Fibroblast of skin of left biceps (primary cell): ENCODE data around the gene SLITRK1.

ENCODE experiments used
- DNase-seq, 2 experiments: peaks; one replicate each; pipeline ENCODE4 v3.0.0-alpha.2; 2013; ENCODE audit warnings: low read depth in 2 of 2

Gene SLITRK1

DNA sequence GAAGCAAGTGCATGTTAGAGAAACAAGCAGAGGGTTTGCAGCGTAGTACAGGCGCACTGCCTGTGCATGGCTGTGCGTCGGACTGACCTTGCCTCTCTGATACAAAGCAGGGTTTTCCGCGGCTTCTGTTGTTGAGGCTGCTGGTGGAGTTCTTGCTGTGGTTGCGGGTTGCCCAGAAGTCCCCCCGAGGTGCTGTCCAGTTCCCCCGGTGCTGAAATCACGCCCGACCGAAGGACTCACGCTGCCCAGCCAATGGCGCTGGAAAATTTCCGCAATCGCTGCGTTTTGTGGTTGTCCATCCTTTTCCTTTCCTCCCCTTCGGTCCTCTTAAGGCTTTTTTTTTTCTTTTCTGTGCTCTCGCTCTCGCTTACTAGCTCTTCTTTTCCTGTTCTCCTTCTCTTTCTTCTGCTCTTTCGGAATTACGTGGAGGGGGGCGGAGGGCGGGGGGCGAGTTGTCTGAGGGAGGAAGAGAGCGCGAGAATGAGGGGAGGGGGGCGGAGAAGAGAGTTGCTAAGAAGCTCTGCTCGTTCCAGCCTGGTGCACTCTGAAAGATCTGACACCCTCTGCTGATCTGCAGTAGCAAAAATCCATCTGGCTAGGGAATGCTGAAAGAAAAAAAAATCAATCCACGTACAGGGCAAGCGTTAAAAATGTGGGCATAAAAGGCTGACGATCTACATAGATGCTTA lies at the start of gene SLITRK1:
Gene SLITRK1, minus strand, starts transcription at position 558 of the 689 bp plus-strand sequence. CDS start 967 bp downstream, outside the sequence.
- DNase-seq: peak; percentile 13 to 23

DNA sequence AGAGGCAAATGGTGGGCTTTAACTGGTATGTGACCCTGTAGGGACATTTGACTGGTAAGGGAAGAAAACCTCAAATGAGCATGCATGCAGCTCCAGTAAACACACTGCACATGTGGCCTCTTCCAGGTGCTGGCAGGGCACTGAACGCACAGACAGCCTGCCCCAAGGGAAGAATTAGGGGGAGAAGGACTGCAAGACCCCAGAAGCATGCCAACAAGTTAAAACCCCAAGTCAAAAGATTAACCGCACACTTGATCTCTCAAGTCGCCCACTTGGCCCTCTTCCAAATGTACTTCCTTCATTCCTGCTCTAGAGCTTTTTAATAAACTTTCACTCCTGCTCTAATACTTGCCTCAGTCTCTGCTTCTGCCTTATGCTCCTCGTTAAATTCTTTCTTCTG lies 46.9 kb upstream of the SLITRK1 start:
- DNase-seq: no peak

DNA sequence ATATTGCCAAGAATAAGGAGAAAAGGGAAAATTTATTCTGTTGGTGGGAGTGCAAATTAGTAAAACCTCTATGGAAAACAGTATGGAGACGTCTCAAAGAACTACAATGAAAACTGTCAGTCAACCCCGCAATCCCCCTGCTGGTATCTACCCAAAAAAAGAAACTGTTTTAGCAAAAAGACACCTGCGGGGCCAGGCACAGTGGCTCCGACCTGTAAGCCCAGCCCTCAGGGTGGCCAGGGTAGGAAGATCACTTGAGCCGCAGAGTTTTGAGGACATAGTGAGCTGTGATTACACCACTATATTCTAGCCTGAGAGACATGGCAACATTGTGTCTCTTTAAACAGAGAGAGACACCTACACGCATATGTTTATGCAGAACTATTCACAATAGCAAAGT lies 37.5 kb upstream of the SLITRK1 start:
- DNase-seq: no peak

DNA sequence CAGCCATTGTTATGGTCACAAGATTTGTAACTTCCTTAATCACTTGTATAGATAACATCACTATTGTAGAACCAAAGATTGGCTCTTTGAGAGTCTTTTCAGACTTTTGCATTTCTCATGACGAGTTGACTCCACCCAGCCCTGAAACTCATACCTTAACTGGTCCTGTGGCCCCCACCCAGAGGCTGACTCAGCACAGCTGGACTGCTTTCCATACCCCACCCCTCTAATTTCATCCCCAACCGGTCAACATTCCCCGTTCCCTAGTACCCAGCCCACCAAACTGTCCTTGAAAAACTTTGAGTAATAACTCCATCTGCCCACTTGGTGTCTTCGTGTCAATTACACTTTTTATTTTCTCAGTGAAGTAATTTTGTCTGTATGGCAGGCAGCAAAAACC lies 32.1 kb upstream of the SLITRK1 start:
- no peak for DNase-seq

DNA sequence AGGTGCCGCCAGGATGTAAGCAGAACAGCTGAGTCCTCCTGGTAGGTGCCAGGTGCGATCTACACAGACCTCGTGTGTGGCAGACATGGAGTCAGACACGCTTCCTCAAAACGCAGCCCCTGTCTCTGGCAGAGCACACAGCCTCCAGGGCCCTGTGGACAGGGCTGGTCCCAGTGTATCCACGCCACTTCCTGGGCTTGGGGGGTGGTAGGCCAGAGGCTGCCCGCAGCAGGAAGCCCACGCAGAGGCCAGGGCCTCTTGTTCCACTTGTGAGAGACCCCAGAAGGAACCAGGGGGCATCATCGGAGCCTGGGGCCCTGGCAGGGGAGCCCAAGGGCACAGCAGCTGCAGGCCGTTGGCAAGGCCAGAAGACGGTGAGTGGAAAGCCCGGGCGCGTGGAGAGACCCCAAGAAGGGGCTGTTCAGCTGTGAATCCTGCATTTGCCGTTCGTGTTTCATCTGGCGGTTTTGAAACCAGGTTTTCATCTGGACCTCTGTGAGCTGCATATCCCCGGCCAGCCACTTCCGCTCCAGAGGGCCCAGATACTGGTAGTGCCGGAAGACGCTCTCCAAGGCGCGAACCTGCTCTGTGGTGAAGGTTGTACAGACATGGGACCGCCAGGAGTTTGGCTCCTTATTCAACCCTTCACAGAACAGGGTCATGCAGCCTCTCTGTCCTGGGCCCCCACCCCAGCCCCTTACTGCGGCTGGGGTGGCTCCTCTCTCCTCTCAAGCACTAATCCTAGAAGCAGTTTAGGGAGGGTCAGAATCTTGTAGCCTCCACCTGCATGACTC lies 25.1 kb upstream of the SLITRK1 start:
- DNase-seq: no peak

DNA sequence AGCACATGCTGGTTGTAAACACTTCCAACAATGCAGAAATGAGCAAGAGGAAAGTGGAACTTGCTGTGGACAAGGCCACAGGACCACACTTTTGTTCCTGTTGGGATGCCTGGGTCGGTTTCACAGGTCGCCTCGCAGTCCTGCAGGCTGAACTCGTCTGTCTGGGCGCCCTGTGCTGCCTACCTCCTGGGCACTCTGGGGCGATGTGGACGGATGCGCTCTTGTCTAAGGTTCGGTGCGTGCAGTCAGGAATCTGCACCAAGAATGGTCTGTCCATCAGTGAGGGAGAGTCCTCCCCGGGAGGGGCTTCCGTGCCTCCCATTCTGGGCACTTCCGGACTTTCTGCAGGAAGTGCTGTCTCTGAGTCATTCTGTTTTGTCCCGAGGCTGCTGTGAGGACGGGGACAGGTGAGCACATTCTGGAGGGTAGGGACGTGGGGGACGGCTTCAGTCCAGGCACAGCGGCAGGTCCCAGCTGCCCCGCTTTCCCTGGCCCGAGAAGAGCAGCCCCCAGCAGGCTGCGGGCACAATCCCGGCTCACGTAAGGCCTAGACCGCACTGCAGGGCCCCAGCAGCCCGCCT lies 24.1 kb upstream of the SLITRK1 start:
- DNase-seq: no peak

GRCh38 chr13:83905641-83906040 lies 23.4 kb upstream of the SLITRK1 start:
- no peak for DNase-seq

GRCh38 chr13:83895994-83896580 lies 13.8 kb upstream of the SLITRK1 start:
- no peak for DNase-seq

GRCh38 chr13:83890358-83890757 lies 8.1 kb upstream of the SLITRK1 start:
- DNase-seq: no peak

- no peak for DNase-seq
These were observed 1.9 kb upstream of the SLITRK1 start for GRCh38 chr13:83884141-83884540.

DNA sequence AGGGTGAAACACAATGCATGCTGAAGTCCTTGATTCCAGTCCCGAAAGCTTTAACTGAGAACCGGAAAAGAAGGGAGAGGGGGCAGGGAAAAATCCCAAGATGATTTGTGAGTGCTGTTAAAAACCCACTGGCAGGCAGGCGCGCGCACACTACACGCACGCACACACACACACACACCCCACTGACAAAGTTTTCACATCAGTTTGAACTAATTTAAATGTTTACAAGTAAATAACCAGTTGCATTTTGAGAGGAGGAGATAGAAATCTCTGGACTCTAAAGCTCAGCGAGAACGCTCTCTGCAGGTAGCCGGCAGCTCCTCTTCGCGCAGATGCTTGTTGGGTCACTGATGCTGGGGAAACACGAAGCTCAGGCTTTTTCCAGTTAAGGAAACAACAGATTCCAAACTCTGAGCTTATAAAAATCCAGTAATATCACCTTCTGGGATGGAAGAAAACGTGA lies 818 bp upstream of the SLITRK1 start:
- DNase-seq: no peak

DNA sequence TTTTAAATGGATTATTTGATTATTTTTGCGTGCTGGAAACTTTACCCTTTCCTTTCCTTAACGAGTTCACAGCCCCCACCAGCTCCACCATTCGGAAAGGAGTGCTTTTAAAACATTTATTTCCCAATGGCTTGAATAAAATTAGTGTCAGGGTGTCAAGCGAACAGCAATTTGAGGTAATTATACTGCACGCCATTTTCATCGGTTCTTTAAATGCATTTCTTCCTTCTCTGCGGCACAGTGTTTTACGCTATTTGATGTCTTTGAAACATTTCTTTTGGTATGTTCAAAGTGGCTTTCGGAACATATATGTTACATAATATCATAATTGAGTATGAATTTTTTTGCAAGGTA lies 309 bp upstream of the SLITRK1 start:
- DNase-seq: no peak

DNA sequence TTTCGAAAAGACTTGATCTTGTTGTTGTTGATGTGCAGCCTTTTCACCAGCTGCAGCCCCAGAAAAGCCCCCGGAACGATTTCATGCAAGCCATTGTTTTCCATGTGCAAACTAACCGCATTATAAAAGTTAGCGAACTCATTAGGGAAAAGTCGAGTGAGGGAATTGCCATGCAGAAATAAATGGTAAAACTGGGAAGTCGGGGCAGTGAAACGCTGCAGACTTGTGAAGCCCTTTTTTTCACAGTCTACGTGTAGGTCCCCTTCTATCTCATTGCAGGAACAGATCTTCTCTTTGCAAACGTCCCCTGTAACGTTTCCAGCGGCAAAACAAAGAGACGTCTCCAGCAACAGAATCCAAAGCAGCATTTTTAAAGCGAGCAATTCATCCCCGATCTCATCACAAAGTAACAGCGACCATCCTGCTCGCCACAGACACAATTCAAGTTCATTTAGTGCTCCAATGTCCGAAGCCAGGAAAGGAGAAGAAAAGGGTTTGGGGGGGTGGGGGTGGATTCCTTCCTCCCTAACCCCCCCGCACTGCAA lies 1.1 kb downstream of the SLITRK1 start:
- no peak for DNase-seq

DNA sequence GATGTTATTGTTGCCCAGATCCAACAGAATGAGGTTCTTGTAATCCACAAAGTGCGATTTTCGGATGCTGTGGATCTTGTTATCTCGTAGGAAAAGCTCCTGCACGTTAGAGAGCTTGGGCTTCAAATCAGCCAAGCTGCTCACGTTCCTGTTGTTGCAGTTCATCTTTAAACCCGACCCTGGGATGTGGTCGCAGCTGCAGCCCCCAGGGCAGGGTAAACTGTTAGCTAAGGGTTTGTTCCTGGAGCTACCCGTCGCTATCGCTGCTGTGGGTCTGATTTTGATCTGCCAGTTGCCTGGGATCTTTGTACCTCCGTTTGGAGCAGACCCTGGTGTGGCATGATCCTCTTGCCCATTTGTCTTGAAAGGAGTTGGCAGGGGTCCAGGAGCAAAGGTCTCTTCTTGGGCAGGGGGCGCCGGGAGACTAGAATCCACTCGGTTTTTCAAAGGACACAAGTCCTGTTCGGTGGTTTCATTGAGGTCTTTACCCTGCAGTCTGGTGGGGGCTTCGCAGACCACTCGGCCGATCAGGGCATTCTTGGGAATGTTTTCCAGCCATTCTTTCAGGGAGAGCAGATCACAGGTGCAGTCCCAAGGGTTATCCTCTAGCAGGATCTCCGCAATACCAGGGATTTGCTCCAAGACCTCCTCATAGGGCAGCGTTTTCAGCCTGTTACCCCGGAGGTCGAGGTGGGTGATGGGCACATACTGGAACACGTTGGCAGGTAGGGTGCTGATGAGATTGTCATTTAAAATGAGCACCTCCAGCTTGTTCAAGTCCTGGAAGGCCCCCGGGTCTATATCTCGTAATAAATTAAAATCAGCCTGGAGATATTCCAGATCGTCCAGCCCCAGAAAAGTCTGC lies 1.8 kb downstream of the SLITRK1 start:
- DNase-seq: no peak

GRCh38 chr13:83879431-83880171 lies 2.7 kb downstream of the SLITRK1 start:
- DNase-seq: no peak

- no peak for DNase-seq
These were observed 3.4 kb downstream of the SLITRK1 start for GRCh38 chr13:83878691-83879430.

GRCh38 chr13:83877651-83878355 lies 4.5 kb downstream of the SLITRK1 start:
- no peak for DNase-seq

- DNase-seq: no peak
These were observed 5.7 kb downstream of the SLITRK1 start for GRCh38 chr13:83876546-83876945.

DNA sequence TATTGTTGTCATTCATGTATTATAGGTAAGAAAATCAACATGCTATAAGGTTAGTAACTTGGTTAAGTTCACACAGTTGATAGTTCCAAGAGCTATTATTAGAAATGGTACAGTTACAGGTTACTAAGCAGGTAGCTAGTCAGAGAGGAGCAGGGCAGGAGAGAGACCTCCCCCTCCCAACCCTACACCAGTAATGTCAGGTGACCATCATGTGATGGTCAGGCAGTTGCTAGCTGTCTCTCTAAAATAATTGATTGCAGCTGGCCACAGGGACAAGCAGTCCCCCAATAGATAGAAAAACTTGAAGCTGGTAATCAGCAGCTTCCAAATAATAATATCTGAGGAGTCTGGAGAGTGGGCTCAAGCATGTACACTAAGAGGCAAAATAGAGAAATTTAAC lies 14.6 kb downstream of the SLITRK1 start:
- DNase-seq: no peak
